Measurements from ENCODE around the gene RC3H2.

Gene RC3H2, protein sequence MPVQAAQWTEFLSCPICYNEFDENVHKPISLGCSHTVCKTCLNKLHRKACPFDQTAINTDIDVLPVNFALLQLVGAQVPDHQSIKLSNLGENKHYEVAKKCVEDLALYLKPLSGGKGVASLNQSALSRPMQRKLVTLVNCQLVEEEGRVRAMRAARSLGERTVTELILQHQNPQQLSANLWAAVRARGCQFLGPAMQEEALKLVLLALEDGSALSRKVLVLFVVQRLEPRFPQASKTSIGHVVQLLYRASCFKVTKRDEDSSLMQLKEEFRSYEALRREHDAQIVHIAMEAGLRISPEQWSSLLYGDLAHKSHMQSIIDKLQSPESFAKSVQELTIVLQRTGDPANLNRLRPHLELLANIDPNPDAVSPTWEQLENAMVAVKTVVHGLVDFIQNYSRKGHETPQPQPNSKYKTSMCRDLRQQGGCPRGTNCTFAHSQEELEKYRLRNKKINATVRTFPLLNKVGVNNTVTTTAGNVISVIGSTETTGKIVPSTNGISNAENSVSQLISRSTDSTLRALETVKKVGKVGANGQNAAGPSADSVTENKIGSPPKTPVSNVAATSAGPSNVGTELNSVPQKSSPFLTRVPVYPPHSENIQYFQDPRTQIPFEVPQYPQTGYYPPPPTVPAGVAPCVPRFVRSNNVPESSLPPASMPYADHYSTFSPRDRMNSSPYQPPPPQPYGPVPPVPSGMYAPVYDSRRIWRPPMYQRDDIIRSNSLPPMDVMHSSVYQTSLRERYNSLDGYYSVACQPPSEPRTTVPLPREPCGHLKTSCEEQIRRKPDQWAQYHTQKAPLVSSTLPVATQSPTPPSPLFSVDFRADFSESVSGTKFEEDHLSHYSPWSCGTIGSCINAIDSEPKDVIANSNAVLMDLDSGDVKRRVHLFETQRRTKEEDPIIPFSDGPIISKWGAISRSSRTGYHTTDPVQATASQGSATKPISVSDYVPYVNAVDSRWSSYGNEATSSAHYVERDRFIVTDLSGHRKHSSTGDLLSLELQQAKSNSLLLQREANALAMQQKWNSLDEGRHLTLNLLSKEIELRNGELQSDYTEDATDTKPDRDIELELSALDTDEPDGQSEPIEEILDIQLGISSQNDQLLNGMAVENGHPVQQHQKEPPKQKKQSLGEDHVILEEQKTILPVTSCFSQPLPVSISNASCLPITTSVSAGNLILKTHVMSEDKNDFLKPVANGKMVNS

GRCh38 chr9:122904823-122905710 is at the start of gene RC3H2:
TSS of gene RC3H2 (minus strand) at chr9:122905359. CDS start at chr9:122897509, 7,850 bp downstream.
- Histone ChIP-seq H3K9me3 (no peaks in the 10 kb centered on the region), H4K20me1 (peaks cover 34% of the 10 kb centered on the region), H3K9ac (peak within 1 kb of the TSS; percentile 99), H3K27me3 (no peaks in the 10 kb centered on the region), H3K36me3 (no peaks in the 10 kb centered on the region), H3K27ac (peak within 1 kb of the TSS; percentile 98), H3K4me2 (peak within 1 kb of the TSS; percentile 90), H3K4me3 (peak within 1 kb of the TSS; percentile 97), H3K4me1 (peaks cover 31% of the 10 kb centered on the region)
- TF ChIP-seq Cebpa-rat (IDR thresholded peaks at IDR 0.05): peak; percentile 91

DNA sequence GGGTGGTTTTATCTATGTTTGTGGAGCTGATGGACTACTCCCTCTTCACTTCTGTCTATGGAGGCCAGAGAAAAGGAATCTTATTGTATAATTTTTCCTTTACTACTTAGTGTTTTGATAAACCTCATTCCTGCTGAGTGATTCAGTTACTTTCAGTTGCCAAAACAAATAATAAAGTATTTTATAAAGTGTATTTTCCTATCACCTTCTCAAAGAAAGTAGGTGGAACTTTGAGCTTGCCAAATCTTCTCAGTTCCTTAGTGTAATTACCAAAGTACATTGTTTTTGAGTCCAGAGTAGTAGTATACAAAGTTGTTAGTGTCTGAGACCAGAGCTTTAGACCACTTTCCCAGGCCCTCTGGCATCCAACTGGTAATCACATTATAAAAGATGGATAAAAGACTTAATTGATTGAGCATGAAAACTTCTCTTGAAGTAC is 49.1 kb upstream of the RC3H2 start:
- no peaks in the 10 kb centered on the region for H3K4me1 ChIP-seq
- no peak overlapping the region for H3K9ac ChIP-seq
- no peaks in the 10 kb centered on the region for H3K27me3 ChIP-seq
- no peak overlapping the region for H3K4me2 ChIP-seq
- peaks cover 3% of the 10 kb centered on the region; the same call in 1 of the 2 replicates for H3K9me3 ChIP-seq
- no peak overlapping the region for H3K27ac ChIP-seq
- no peak for TF ChIP-seq Cebpa-rat (IDR thresholded peaks at IDR 0.05)
- H4K20me1 ChIP-seq: peaks cover 72% of the 10 kb centered on the region
- peaks cover 13% of the 10 kb centered on the region for H3K36me3 ChIP-seq
- no peak overlapping the region for H3K4me3 ChIP-seq

GRCh38 chr9:122951056-122951455 is 45.9 kb upstream of the RC3H2 start:
- Histone ChIP-seq H3K27ac (no peak overlapping the region), H3K4me1 (no peaks in the 10 kb centered on the region), H3K9me3 (peaks cover 3% of the 10 kb centered on the region; the same call in 1 of the 2 replicates), H3K4me2 (no peak overlapping the region), H3K4me3 (no peak overlapping the region), H4K20me1 (peaks cover 91% of the 10 kb centered on the region), H3K27me3 (no peaks in the 10 kb centered on the region), H3K36me3 (peaks cover 7% of the 10 kb centered on the region), H3K9ac (no peak overlapping the region)
- no peak for TF ChIP-seq Cebpa-rat (IDR thresholded peaks at IDR 0.05)

DNA sequence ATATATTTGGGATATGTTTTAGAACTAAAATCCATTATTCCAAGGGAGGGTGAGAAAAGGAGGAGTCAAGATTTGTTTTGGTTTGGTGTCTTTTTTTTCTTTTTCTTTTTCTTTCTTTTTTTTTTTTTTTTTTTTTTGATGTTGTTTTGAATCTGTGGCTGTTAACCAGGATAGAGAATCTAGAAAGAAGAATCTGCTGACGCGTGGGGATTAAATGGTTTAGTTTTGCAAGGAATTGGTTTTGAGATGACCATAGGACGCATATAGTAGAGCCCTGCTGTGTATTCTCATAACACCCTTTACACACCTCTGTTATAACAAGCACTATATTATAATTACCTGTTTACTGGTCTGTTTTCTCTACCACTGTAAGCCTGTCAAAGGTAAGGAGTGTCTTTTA is 45.1 kb upstream of the RC3H2 start:
- Histone ChIP-seq H3K9ac (no peak overlapping the region), H3K4me3 (no peak overlapping the region), H3K9me3 (peaks cover 3% of the 10 kb centered on the region; the same call in 1 of the 2 replicates), H3K36me3 (peaks cover 7% of the 10 kb centered on the region), H3K4me2 (no peak overlapping the region), H3K4me1 (no peaks in the 10 kb centered on the region), H3K27ac (no peak overlapping the region), H3K27me3 (no peaks in the 10 kb centered on the region), H4K20me1 (peaks cover 91% of the 10 kb centered on the region)
- TF ChIP-seq Cebpa-rat (IDR thresholded peaks at IDR 0.05): no peak

DNA sequence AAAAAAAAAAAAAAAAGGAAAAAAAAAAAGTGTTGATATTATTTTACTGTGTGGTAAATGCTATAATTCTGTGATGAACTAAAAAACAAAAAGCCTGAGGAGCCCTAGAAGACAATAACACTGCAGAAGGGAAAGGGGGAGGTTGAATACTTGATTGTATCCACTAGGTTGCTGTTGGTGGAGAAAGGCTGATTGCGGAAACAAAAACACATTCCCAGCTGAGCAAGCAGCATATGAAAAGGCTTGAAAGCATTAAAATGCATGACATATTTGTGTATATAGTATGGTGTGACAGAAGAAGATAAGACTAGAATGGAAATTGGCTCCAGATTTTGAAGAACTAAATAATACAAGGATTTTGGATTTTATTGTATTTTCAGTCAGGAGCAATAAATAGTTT is 44.5 kb upstream of the RC3H2 start:
- peaks cover 91% of the 10 kb centered on the region for H4K20me1 ChIP-seq
- H3K4me1 ChIP-seq: no peaks in the 10 kb centered on the region
- H3K4me2 ChIP-seq: no peak overlapping the region
- no peak overlapping the region for H3K27ac ChIP-seq
- TF ChIP-seq Cebpa-rat (IDR thresholded peaks at IDR 0.05): no peak
- no peaks in the 10 kb centered on the region for H3K27me3 ChIP-seq
- H3K4me3 ChIP-seq: no peak overlapping the region
- peaks cover 3% of the 10 kb centered on the region; the same call in 1 of the 2 replicates for H3K9me3 ChIP-seq
- no peak overlapping the region for H3K9ac ChIP-seq
- peaks cover 9% of the 10 kb centered on the region for H3K36me3 ChIP-seq

- Histone ChIP-seq H3K4me3 (no peak overlapping the region), H3K9me3 (peaks cover 3% of the 10 kb centered on the region; the same call in 1 of the 2 replicates), H3K36me3 (peaks cover 16% of the 10 kb centered on the region), H3K27ac (no peak overlapping the region), H3K27me3 (no peaks in the 10 kb centered on the region), H3K9ac (no peak overlapping the region), H3K4me1 (no peaks in the 10 kb centered on the region), H4K20me1 (peaks cover 91% of the 10 kb centered on the region), H3K4me2 (no peak overlapping the region)
- no peak for TF ChIP-seq Cebpa-rat (IDR thresholded peaks at IDR 0.05)
These were observed 43.2 kb upstream of the RC3H2 start for GRCh38 chr9:122948313-122948712.

DNA sequence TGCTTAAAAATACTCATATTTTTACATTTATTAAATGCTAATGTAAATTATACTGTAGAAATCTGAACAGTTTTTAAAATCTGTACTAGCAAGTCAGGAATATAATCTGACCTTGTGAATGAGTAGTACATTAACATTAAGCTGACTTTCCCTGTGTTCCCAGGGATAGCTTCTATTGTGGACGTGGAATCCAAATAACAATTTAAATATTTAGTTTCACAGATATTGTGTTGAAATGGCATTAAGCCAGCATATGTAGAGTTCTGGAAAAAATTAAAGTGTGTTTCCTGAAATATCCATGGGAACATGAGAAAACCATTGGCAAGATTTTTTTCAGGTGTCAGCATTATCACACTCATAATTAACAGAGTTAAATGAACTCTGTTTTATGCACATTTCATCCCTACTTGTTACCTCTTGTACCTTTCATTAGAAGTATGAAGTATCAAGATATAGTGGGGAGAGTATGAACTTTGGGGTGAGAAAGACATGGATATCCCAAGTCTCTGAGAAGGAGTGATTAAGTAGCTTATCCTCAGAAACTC is 41.4 kb upstream of the RC3H2 start:
- Histone ChIP-seq H4K20me1 (peaks cover 95% of the 10 kb centered on the region), H3K27me3 (no peaks in the 10 kb centered on the region)
- no peak for TF ChIP-seq Cebpa-rat (IDR thresholded peaks at IDR 0.05)

More for the DNA sequence above, 41.4 kb upstream of the RC3H2 start:
- Histone ChIP-seq H3K36me3 (peaks cover 16% of the 10 kb centered on the region), H3K9me3 (peaks cover 2% of the 10 kb centered on the region; the same call in 1 of the 2 replicates), H3K4me2 (no peak overlapping the region), H3K4me1 (peaks cover 9% of the 10 kb centered on the region), H3K27ac (no peak overlapping the region), H3K9ac (no peak overlapping the region), H3K4me3 (no peak overlapping the region)

All from BLaER1 (cell line).